NT2/D1 (cell line): Measurements from ENCODE around the gene WNT3A.

Experiments
- YY1 ChIP-seq: IDR thresholded peaks from 2 replicates; pipeline ENCODE4 v1.6.1; 2011; ENCODE audit not compliant: insufficient read length, insufficient read depth
- ZNF274 ChIP-seq: IDR thresholded peaks from 2 replicates; pipeline ENCODE4 v1.6.1; 2011; ENCODE audit warnings: mild to moderate bottlenecking, low read depth, low read length

DNA sequence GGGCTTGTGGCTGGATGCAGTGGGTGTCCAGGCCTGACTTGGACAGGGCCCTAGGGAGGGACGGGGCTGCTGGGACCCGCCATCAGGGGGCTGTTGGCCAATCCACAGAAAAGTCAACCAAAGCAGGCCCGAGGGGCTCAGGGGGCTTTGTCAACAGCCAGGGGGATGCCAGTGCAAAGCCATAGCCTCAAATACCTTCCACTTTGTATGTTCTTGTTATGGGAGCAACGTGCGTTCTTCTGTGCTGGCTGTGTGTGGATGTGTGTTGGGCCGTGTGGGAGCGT, 40.3 kb downstream of the WNT3A start:
- TF ChIP-seq ZNF274 (no peak), YY1 (no peak)
